Measurements from ENCODE around the gene KHDC1. TPM values are rescaled to one million over a fixed set of nuclear protein-coding genes. Genes with fewer than 3 reads are reported as not detected.
"Not testable (repeated sequence)": the region's sequence is repeated elsewhere in the genome, so short reads cannot be mapped to it uniquely, and the experiment has no call there.

Gene KHDC1
- polyA plus RNA-seq, 1 donor from 2014 or later = 1.5 TPM

GRCh38 chr6:73194744-73195143 is 68.3 kb downstream of the KHDC1 start:
- Histone ChIP-seq H4K20me1 (ENCODE audit: insufficient read depth) (no peaks in the 10 kb centered on the region), H3K27ac (ENCODE audit: low read length) (no peak overlapping the region), H3K4me2 (ENCODE audit: low read length) (no peak overlapping the region), H3K9me3 (ENCODE audit: low read length) (no peaks in the 10 kb centered on the region), H3K27me3 (ENCODE audit: insufficient read depth, low read depth, low read length) (no peaks in the 10 kb centered on the region), H3K79me2 (replicated peaks; ENCODE audit: insufficient read depth, low read length) (no peaks in the 10 kb centered on the region), H3F3A (ENCODE audit: insufficient read depth, low read length, poor library complexity, severe bottlenecking) (no peaks in the 10 kb centered on the region), H2AFZ (ENCODE audit: low read depth, low read length) (no peak overlapping the region), H3K9ac (ENCODE audit: low read length) (no peak overlapping the region), H3K36me3 (ENCODE audit: insufficient read depth, low read length) (no peaks in the 10 kb centered on the region), H3K4me3 (ENCODE audit: low read length) (no peak overlapping the region), H3K9me2 (ENCODE audit: insufficient read depth, low read length) (no peaks in the 10 kb centered on the region)
- no peak for TF ChIP-seq EP300 (conservative IDR thresholded peaks at IDR 0.05; ENCODE audit: poor library complexity, severe bottlenecking)
- no peak for TF ChIP-seq CTCF (IDR thresholded peaks at IDR 0.05; ENCODE audit: poor library complexity, severe bottlenecking)
- no peak for TF ChIP-seq EZH2 (IDR thresholded peaks at IDR 0.05; ENCODE audit: borderline replicate concordance, insufficient read depth, low read length, poor library complexity, severe bottlenecking)
- TF ChIP-seq SMC3 (conservative IDR thresholded peaks at IDR 0.05; ENCODE audit: poor library complexity) = no peak
- no peak for TF ChIP-seq REST (IDR thresholded peaks at IDR 0.05; ENCODE audit: borderline replicate concordance)
- TF ChIP-seq MXI1 (conservative IDR thresholded peaks at IDR 0.05; ENCODE audit: poor library complexity, severe bottlenecking) = no peak
- no peak for TF ChIP-seq TAF1 (IDR thresholded peaks at IDR 0.05; ENCODE audit: low read depth)
- TF ChIP-seq RAD21 (conservative IDR thresholded peaks at IDR 0.05) = no peak
- TF ChIP-seq POLR2AphosphoS5 (IDR thresholded peaks at IDR 0.05) = no peak

- H3K27ac ChIP-seq (ENCODE audit: low read length); H3K27me3 ChIP-seq (ENCODE audit: insufficient read depth, low read depth, low read length); H3F3A ChIP-seq (ENCODE audit: insufficient read depth, low read length, poor library complexity, severe bottlenecking); H3K79me2 ChIP-seq (replicated peaks; ENCODE audit: insufficient read depth, low read length); H2AFZ ChIP-seq (ENCODE audit: low read depth, low read length); H3K9ac ChIP-seq (ENCODE audit: low read length); H3K4me2 ChIP-seq (ENCODE audit: low read length); H4K20me1 ChIP-seq (ENCODE audit: insufficient read depth); H3K4me3 ChIP-seq (ENCODE audit: low read length); H3K9me3 ChIP-seq (ENCODE audit: low read length); H3K9me2 ChIP-seq (ENCODE audit: insufficient read depth, low read length); H3K36me3 ChIP-seq (ENCODE audit: insufficient read depth, low read length): not testable (repeated sequence)
Observed at GRCh38 chr6:73193302-73193701, 69.7 kb downstream of the KHDC1 start.

Small RNA genes lying within 50 kb of the gene (small RNA-seq; reads per million reads assigned to genes)
- gene RPSAP41 = 0 reads per million in 3 experiments

Other genes with a start within 250 kb of the KHDC1 start
- gene KHDC1L, start 37.7 kb downstream of the KHDC1 start, polyA plus RNA-seq = not detected in 2 replicates
- gene DPPA5, start 91.1 kb upstream of the KHDC1 start, polyA plus RNA-seq = not detected in 2 replicates
- gene KHDC3L, start 99.5 kb upstream of the KHDC1 start, polyA plus RNA-seq = 3.1 TPM in 1 of 2 replicates, not detected in the other
- gene OOEP, start 106.7 kb upstream of the KHDC1 start, polyA plus RNA-seq = not detected in 2 replicates
- not detected in 2 replicates for gene DDX43, start 131.6 kb upstream of the KHDC1 start, polyA plus RNA-seq
- 0.10 and 0.53 TPM in 2 replicates for gene CGAS, start 189.1 kb upstream of the KHDC1 start, polyA plus RNA-seq
- gene MTO1, start 198.5 kb upstream of the KHDC1 start, polyA plus RNA-seq = 30.6 and 34.4 TPM in 2 replicates

Measured in neural cell (in vitro differentiated cells).